T47D (cell line): ENCODE measurements around the gene VAV3.

ENCODE experiments used
- DNase-seq, 2 experiments: peaks; one replicate each; pipeline versions ENCODE4 v3.0.0 to v3.0.0-alpha.2; 2011 to 2012; ENCODE audit warnings: low read depth in 1 of 2, low spot score in 1 of 2
- JUND ChIP-seq: IDR thresholded peaks from 2 replicates; pipeline ENCODE4 v1.6.1; 2012; ENCODE audit warnings: low read depth
- in situ Hi-C: cut with HindIII; loops from 2 replicates; pipeline ENCODE4 v1.10.0; 2016; ENCODE audit warnings: low sequenced_read_pairs, low pct_unique_long_range_greater_than_20kb

VAV3 gene

DNA sequence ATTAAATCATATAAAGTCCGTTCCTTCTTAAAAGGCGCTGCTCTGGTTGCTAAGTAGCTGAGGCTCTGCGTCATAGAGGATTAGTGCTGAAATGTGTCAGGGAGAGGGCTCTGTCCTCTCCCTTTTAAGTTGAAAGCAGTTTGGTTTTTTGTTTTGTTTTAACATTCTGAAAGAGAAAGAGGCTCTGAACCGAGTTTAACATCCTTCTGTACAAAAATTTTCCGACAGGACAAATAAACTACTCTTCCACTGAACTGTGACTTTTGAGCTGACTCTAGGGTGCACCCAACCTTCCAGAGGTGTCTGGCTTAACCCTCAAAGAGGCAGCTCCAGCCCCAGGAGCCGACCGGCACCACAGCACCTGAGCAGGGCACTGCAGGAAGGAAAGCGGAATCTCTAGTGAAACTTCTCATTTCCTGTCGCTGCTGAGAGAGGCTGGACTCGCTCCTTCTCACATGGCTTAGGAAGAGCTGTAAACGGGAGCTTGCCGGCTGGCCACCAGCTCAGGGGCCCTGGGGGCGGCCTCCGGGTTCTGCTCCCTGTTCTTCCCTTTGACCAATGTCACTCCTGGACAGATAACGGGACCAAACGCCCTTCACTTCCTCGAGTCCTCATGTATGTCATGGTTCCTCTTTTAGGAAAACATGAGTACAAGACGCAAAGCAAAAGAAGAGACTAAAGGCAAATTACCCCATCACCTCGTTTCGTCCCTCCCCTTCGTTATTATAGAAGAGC lies 1.2 kb downstream of the VAV3 start:
- DNase-seq, result peak; percentile 19 to 39
- TF ChIP-seq JUND, result no peak
- in situ Hi-C loops, result no loop called here

- no peak for TF ChIP-seq JUND
- DNase-seq, result no peak
- in situ Hi-C loops, result no loop called here
These were observed 2.0 kb downstream of the VAV3 start for GRCh38 chr1:107963008-107963407.

- DNase-seq, result no peak
- TF ChIP-seq JUND, result no peak
- in situ Hi-C loops, result no loop called here
These were observed 10.1 kb downstream of the VAV3 start for GRCh38 chr1:107954719-107955415.

DNA sequence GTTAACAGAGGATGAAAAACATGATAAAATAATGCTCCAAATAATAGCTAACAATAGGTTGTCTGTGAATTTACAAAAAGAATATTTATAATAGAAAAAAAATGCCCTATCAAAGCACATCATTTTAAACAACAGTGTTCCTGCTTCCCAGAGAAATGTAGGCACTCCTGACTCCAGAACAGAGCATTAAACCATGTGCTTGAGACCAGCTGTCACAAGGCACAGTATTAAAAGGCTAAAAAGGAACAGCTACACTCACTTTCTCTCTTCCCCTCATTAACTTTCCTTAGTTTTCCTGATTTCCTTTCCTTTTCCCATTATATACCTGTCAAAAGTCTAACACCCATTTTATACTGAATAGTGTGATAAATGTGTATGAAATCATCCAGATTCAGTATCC lies 10.9 kb downstream of the VAV3 start:
- no peak for TF ChIP-seq JUND
- no peak for DNase-seq
- in situ Hi-C loops, result no loop called here

- DNase-seq, result no peak
- no peak for TF ChIP-seq JUND
- in situ Hi-C loops, result no loop called here
These were observed 11.4 kb downstream of the VAV3 start for GRCh38 chr1:107953556-107953955.

DNA sequence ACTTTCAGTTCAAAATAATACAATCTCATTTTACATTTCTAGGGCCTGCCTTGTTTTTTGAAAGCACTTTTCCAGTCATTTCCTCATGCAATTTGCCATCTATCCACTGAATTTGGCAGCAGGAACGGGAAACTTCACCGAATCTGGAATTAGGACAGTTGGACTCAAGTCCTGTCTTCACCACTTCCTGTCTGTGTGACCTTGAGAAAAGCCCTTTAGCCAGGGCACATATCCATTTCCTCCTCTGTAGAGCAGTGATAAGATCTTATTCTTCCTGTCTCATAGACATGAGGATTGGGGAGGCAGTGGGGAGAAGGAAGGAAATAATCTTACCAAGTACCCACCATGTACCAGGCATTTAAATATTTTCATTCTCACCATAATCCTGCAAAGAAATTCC lies 12.0 kb downstream of the VAV3 start:
- in situ Hi-C loops, result no loop called here
- DNase-seq, result no peak

GRCh38 chr1:107950464-107950863 lies 14.5 kb downstream of the VAV3 start:
- no peak for DNase-seq
- no peak for TF ChIP-seq JUND
- in situ Hi-C loops, result no loop called here

More for the DNA sequence above, 12.0 kb downstream of the VAV3 start:
- no peak for TF ChIP-seq JUND

- in situ Hi-C loops, result no loop called here
- no peak for TF ChIP-seq JUND
These were observed 15.3 kb downstream of the VAV3 start for GRCh38 chr1:107949467-107950253.

DNA sequence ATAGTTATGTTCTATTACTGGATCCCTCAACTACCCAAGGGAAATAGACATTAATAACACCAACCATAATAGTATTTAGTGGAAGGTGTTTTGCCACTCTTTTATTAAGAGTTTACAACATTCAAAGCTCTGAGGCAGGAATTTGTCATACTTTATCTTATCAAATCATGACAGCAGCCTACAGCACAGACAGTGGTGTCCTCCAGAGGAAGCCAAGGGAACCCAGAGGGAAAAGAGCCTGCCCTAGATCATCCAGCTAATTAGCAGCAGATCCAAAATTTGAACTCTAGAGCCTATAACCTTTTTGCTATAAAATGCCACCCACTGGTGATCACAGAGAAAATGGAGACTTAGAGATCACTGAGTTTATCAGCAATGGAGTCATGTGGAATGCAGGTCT lies 18.2 kb downstream of the VAV3 start:
- DNase-seq, result no peak
- in situ Hi-C loops, result no loop called here
- no peak for TF ChIP-seq JUND

More at GRCh38 chr1:107949467-107950253, 15.3 kb downstream of the VAV3 start:
- no peak for DNase-seq

- no peak for TF ChIP-seq JUND
- in situ Hi-C loops, result no loop called here
- DNase-seq, result no peak
These were observed 21.3 kb downstream of the VAV3 start for GRCh38 chr1:107943694-107944093.

DNA sequence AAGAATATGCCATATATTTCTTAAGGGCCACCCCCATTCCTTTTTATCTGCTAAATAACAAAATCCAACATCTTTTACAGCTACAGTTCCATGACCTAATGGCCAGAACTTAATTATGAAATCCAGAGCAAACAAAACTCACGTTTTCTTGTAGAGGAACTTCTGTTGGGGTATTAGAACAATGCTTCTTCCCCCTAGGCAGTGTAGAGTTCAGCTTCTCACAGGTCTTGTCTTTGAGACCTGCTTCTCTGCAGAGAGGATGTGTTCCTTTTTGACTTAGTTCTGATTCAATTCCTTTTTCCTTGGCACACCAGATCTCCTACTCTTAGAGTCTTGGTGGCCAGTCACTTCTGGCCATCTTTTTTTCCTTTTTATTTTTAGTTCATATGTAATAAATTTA lies 22.2 kb downstream of the VAV3 start:
- no peak for DNase-seq
- in situ Hi-C loops, result no loop called here
- TF ChIP-seq JUND, result no peak

GRCh38 chr1:107941531-107941930 lies 23.4 kb downstream of the VAV3 start:
- in situ Hi-C loops, result no loop called here

GRCh38 chr1:107941123-107941522 lies 23.9 kb downstream of the VAV3 start:
- in situ Hi-C loops, result no loop called here

More at GRCh38 chr1:107941531-107941930, 23.4 kb downstream of the VAV3 start:
- no peak for TF ChIP-seq JUND
- no peak for DNase-seq

More at GRCh38 chr1:107941123-107941522, 23.9 kb downstream of the VAV3 start:
- TF ChIP-seq JUND, result no peak
- no peak for DNase-seq
